Suprapubic skin (tissue), 4 donors: ENCODE data around the gene FRMPD2. TPM values are rescaled to one million over a fixed set of nuclear protein-coding genes. Genes with fewer than 3 reads are reported as not detected.

ENCODE experiments used
- DNase-seq, 2 donors: peaks; one replicate each; pipeline ENCODE4 v3.0.0-alpha.2; 2019; ENCODE audit warnings: low spot score in 2 of 2
- H3K27ac ChIP-seq: fragments of 200-600 bp; sonication (generic); one replicate; pipeline ENCODE4 v1.5.1; 2019
- H3K27me3 ChIP-seq: fragments of 200-600 bp; sonication (generic); one replicate; pipeline ENCODE4 v1.5.1; 2019
- H3K36me3 ChIP-seq: fragments of 200-600 bp; sonication (generic); one replicate; pipeline ENCODE4 v1.5.1; 2019
- H3K4me1 ChIP-seq: fragments of 200-600 bp; sonication (generic); one replicate; pipeline ENCODE4 v1.5.1; 2019
- H3K4me3 ChIP-seq: fragments of 200-600 bp; sonication (generic); one replicate; pipeline ENCODE4 v1.5.1; 2019; ENCODE audit warnings: mild to moderate bottlenecking
- H3K9me3 ChIP-seq: fragments of 200-600 bp; sonication (generic); one replicate; pipeline ENCODE4 v1.5.1; 2019
- EP300 ChIP-seq: sonication (generic); formaldehyde crosslinking; IDR thresholded peaks from one replicate; pipeline ENCODE4 v1.6.1; 2017; ENCODE audit warnings: antibody characterized with exemption
- POLR2A ChIP-seq, 2 donors: fragments of 450-650 bp; IDR thresholded peaks; one replicate each; pipeline ENCODE4 v1.6.1; 2017; ENCODE audit warnings: antibody characterized with exemption in 2 of 2, mild to moderate bottlenecking in 2 of 2, moderate library complexity in 2 of 2
- POLR2AphosphoS5 ChIP-seq, 3 donors: sonication (generic); formaldehyde crosslinking; IDR thresholded peaks; one replicate each; pipeline ENCODE4 v1.6.1; 2017; ENCODE audit warnings: antibody characterized with exemption in 3 of 3
- WGBS: methylation state at CpG from one replicate; pipeline ENCODE4 v1.1.5; 2018; 5-methylcytosine and 5-hydroxymethylcytosine counted together
- total RNA-seq, 4 donors: library from RNA; depleted of rRNA; stranded (reverse); fragments of >200 nt; gene quantifications; one replicate each; pipeline ENCODE4 v1.1.0, GENCODE V29; 2016
- TF ChIP-seq, protein P1 (sequence below), 2 donors: fragments of 200-600 bp in 1 of 2; fragments of 450-650 bp in 1 of 2; sonication (generic) in 1 of 2; IDR thresholded peaks; one replicate each; pipeline ENCODE4 v1.5.1; 2016 to 2019; ENCODE audit warnings: antibody characterized with exemption in 2 of 2, mild to moderate bottlenecking in 1 of 2, moderate library complexity in 1 of 2

FRMPD2 gene
- total RNA-seq, 4 donors from 2014 or later, result 0.72 TPM; not detected in 3

DNA sequence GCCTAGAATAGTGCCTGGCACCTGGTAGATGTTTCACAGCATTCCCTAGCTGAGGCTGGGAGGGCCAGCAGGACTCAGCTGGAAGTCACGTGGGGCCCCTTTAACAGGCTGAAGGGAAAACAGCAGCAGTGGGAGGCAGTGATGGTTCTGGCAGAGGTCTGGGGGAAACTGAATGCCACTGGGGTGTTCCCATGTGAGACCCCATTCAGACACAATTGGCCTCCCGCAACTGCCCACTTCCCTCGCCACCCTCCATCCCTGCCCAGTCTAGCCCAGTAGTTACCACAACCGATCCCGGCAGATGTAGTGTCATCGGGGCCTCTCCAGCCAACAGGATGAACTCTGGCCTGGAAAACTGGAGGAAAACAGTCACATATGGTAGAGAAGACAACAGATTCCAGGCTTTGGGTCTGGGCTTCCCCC, 38.3 kb downstream of the FRMPD2 start:
- Histone ChIP-seq H3K27me3 (peaks cover 3% of the 10 kb centered on the region), H3K36me3 (no peaks in the 10 kb centered on the region), H3K4me3 (no peak overlapping the region), H3K27ac (no peak overlapping the region), H3K4me1 (no peaks in the 10 kb centered on the region), H3K9me3 (no peaks in the 10 kb centered on the region)
- 92% methylated on average over 6 of the region's 6 CpGs for WGBS
- no peak for DNase-seq
- TF ChIP-seq POLR2AphosphoS5 (IDR thresholded peaks at IDR 0.05) (no peak), POLR2A (IDR thresholded peaks at IDR 0.05) (no peak), EP300 (no peak)
- TF ChIP-seq, protein P1, sequence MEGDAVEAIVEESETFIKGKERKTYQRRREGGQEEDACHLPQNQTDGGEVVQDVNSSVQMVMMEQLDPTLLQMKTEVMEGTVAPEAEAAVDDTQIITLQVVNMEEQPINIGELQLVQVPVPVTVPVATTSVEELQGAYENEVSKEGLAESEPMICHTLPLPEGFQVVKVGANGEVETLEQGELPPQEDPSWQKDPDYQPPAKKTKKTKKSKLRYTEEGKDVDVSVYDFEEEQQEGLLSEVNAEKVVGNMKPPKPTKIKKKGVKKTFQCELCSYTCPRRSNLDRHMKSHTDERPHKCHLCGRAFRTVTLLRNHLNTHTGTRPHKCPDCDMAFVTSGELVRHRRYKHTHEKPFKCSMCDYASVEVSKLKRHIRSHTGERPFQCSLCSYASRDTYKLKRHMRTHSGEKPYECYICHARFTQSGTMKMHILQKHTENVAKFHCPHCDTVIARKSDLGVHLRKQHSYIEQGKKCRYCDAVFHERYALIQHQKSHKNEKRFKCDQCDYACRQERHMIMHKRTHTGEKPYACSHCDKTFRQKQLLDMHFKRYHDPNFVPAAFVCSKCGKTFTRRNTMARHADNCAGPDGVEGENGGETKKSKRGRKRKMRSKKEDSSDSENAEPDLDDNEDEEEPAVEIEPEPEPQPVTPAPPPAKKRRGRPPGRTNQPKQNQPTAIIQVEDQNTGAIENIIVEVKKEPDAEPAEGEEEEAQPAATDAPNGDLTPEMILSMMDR (IDR thresholded peaks at IDR 0.05), result no peak

DNA sequence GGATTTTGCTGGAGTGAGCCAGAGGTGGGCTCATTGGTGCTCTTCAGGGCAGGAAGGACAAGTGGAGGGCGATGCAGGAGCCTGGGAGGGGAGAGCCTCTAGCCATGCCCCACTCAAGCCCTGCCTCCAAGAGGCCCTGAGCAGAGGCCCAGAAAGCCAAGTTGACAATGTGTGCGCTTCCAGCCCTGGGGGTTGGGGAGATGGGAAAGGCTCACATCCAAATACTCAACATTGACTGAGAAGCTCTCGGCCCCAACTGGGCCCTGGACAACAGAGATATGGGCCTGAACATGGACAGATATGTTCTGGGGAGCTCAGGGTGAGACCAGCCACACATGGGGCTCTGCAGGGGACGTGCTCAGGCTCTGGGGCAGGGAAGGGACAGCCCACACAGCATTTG, 39.0 kb downstream of the FRMPD2 start:
- H3K36me3 ChIP-seq, result no peaks in the 10 kb centered on the region
- H3K9me3 ChIP-seq, result no peaks in the 10 kb centered on the region
- no peaks in the 10 kb centered on the region for H3K4me1 ChIP-seq
- peaks cover 3% of the 10 kb centered on the region for H3K27me3 ChIP-seq
- 88% methylated on average over 3 of the region's 4 CpGs for WGBS
- TF ChIP-seq POLR2A (IDR thresholded peaks at IDR 0.05) (no peak), POLR2AphosphoS5 (IDR thresholded peaks at IDR 0.05) (no peak), EP300 (no peak)
- TF ChIP-seq, protein P1 (IDR thresholded peaks at IDR 0.05), result no peak
- H3K4me3 ChIP-seq, result no peak overlapping the region
- H3K27ac ChIP-seq, result no peak overlapping the region
- DNase-seq, result no peak

DNA sequence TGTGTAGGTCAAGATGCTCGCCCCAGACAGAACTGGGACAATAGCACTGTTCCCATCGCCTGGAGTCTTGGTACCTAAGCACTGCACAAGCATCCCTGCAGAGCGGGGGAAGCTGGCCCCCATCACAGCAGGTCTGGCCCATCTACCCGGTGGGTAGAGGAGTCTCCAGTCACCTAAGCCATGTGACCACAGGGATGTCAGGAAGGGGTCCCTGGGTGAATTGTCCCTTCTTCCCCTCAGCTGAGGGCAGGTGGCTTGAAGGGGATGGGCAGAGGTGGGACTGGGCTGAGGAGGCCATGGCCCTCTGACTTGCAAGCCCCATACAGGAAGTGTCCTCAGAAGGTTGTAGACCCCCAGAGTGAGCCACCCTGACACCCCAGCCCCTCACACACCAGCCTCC, 39.7 kb downstream of the FRMPD2 start:
- Histone ChIP-seq H3K4me1 (no peaks in the 10 kb centered on the region), H3K4me3 (no peak overlapping the region), H3K9me3 (no peaks in the 10 kb centered on the region), H3K36me3 (no peaks in the 10 kb centered on the region), H3K27ac (no peak overlapping the region), H3K27me3 (peaks cover 3% of the 10 kb centered on the region)
- no peak for TF ChIP-seq EP300
- TF ChIP-seq, protein P1 (IDR thresholded peaks at IDR 0.05), result no peak
- no peak for TF ChIP-seq POLR2AphosphoS5 (IDR thresholded peaks at IDR 0.05)
- TF ChIP-seq POLR2A (IDR thresholded peaks at IDR 0.05), result no peak
- no peak for DNase-seq
- WGBS, result no CpG with 5 or more reads among the region's 4 CpGs

DNA sequence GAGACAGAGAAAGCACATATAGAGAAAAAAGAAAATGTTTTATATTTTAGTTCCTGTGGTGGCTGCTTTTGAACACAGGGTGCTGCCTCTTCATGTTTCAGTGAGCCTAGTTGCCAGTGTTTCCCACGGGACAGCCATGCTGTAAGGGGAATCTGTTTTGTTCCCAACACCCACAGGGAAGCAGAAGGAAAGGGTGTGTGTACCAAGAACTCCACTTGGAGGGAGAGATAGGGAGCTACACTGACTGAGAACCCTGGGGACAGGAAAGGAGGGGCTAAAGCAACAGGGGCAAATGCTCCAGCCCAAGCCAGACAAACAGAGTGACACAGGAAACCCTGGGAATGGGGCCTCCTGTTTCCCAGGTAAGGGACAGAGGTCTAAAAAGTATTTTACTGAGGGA, 40.2 kb downstream of the FRMPD2 start:
- DNase-seq, result no peak
- Histone ChIP-seq H3K27me3 (peaks cover 3% of the 10 kb centered on the region), H3K27ac (no peak overlapping the region), H3K4me1 (no peaks in the 10 kb centered on the region), H3K4me3 (no peak overlapping the region), H3K36me3 (no peaks in the 10 kb centered on the region), H3K9me3 (no peaks in the 10 kb centered on the region)
- WGBS, result 43% methylated on average over 1 of the region's 1 CpG
- TF ChIP-seq POLR2A (IDR thresholded peaks at IDR 0.05) (no peak), POLR2AphosphoS5 (IDR thresholded peaks at IDR 0.05) (no peak), EP300 (no peak)
- TF ChIP-seq, protein P1 (IDR thresholded peaks at IDR 0.05), result no peak

DNA sequence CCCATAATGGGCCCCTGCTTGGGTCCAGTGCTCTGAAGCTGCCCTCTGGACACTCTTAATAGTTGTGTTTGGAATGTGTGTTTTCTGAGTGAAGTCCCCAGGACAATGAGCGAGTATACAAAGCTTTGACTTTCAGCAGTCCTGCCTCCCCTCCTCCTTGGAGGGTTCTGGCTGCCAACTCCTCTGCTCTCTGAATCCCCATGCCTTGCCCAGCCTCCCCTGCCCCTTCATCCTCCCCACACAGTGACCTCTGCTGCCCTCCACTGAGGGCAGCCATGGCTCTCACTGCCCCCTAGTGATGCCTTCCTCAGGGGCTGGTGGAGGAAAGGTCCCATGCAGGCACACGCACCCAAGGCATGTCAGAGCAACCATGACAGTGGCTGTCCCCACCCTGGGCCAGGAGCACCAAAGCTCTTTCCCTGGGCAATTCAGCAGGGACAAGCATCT, 40.9 kb downstream of the FRMPD2 start:
- no peak for DNase-seq
- no peaks in the 10 kb centered on the region for H3K9me3 ChIP-seq
- TF ChIP-seq, protein P1 (IDR thresholded peaks at IDR 0.05), result no peak
- TF ChIP-seq POLR2A (IDR thresholded peaks at IDR 0.05), result no peak
- H3K4me3 ChIP-seq, result no peak overlapping the region
- 88% methylated on average over 2 of the region's 2 CpGs for WGBS
- no peaks in the 10 kb centered on the region for H3K4me1 ChIP-seq
- H3K36me3 ChIP-seq, result no peaks in the 10 kb centered on the region
- H3K27me3 ChIP-seq, result peaks cover 3% of the 10 kb centered on the region
- H3K27ac ChIP-seq, result no peak overlapping the region
